ENCODE data around the gene DNAJB8. TPM values are rescaled to one million over a fixed set of nuclear protein-coding genes. Genes with fewer than 3 reads are reported as not detected.

The DNAJB8 gene
- total and polyA plus RNA-seq, 4 donors, result not detected

GRCh38 chr3:128496602-128497304 lies 30.1 kb upstream of the DNAJB8 start:
- H3K9me3 ChIP-seq (ENCODE audit: control insufficient read depth in 4 of 4, insufficient read depth in 3 of 4, low read length in 3 of 4), result peaks cover 0 to 6% (median 0%) of the 10 kb centered on the region in 4 donors
- H3K36me3 ChIP-seq (ENCODE audit: control insufficient read depth in 4 of 4, insufficient read depth in 4 of 4, low read length in 4 of 4), result no peaks in the 10 kb centered on the region
- no peak overlapping the region for H3K4me3 ChIP-seq
- peak overlapping the region in 1 of 2 donors; percentile 74 for H3K27ac ChIP-seq (ENCODE audit: low read depth in 1 of 2, low read length in 1 of 2)
- ATAC-seq (ENCODE audit: insufficient read depth, low FRiP score) (no peak), DNase-seq (peak in 2 of 3 donors; percentile 37 to 51)
- H3K4me1 ChIP-seq (ENCODE audit: control insufficient read depth in 5 of 5, insufficient read depth in 5 of 5, low read length in 5 of 5), result peaks cover 0 to 17% (median 12%) of the 10 kb centered on the region in 5 donors
- TF ChIP-seq, protein P1, sequence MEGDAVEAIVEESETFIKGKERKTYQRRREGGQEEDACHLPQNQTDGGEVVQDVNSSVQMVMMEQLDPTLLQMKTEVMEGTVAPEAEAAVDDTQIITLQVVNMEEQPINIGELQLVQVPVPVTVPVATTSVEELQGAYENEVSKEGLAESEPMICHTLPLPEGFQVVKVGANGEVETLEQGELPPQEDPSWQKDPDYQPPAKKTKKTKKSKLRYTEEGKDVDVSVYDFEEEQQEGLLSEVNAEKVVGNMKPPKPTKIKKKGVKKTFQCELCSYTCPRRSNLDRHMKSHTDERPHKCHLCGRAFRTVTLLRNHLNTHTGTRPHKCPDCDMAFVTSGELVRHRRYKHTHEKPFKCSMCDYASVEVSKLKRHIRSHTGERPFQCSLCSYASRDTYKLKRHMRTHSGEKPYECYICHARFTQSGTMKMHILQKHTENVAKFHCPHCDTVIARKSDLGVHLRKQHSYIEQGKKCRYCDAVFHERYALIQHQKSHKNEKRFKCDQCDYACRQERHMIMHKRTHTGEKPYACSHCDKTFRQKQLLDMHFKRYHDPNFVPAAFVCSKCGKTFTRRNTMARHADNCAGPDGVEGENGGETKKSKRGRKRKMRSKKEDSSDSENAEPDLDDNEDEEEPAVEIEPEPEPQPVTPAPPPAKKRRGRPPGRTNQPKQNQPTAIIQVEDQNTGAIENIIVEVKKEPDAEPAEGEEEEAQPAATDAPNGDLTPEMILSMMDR (IDR thresholded peaks at IDR 0.05; ENCODE audit: control extremely low read depth, extremely low read depth), result no peak
- WGBS, 2 donors, result 32 to 68% methylated on average over 45 of the region's 45 CpGs
- H3K9ac ChIP-seq (ENCODE audit: insufficient read depth in 1 of 2, low read length in 2 of 2), result no peak overlapping the region
- peaks cover 0 to 73% (median 69%) of the 10 kb centered on the region in 3 donors for H3K27me3 ChIP-seq (ENCODE audit: control insufficient read depth in 3 of 3, insufficient read depth in 3 of 3, low read length in 2 of 3)

DNA sequence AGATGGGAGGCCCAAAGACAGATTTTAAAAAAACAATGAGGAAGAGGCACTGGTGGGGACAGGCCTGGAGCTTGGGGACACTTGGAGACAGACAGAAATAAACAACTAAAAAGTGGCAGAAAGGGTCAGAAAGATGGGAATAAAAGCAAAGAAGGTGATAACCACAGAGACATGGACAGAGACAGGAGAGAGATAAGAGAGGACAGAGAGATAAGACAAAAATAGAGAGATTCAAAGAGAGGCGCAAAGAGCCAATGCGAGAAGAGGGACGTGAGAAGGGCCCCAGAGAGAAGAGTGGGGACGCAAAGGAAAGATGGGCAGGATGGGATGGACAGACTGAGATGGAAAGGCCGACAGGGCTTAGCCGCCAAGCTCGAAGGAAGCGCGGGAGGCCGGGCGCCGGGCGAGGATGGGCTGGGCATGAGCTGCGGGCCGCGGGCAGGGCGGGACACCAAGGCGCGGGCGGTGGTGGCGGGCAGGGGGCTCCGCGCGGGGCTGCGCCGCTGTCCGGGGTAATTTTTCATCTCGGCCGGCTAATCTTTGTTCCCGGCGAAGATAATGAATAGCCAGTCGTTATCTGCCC lies 29.4 kb upstream of the DNAJB8 start:
- 41 to 64% methylated on average over 31 to 32 of the region's 32 CpGs for WGBS, 2 donors
- no peak overlapping the region for H3K9ac ChIP-seq (ENCODE audit: insufficient read depth in 1 of 2, low read length in 2 of 2)
- peaks cover 0 to 78% (median 75%) of the 10 kb centered on the region in 3 donors for H3K27me3 ChIP-seq (ENCODE audit: control insufficient read depth in 3 of 3, insufficient read depth in 3 of 3, low read length in 2 of 3)
- TF ChIP-seq, protein P1 (IDR thresholded peaks at IDR 0.05; ENCODE audit: control extremely low read depth, extremely low read depth), result no peak
- H3K36me3 ChIP-seq (ENCODE audit: control insufficient read depth in 4 of 4, insufficient read depth in 4 of 4, low read length in 4 of 4), result no peaks in the 10 kb centered on the region
- peak overlapping the region in 1 of 2 donors; percentile 29 for H3K27ac ChIP-seq (ENCODE audit: low read depth in 1 of 2, low read length in 1 of 2)
- ATAC-seq (ENCODE audit: insufficient read depth, low FRiP score) (no peak), DNase-seq (no peak)
- H3K4me1 ChIP-seq (ENCODE audit: control insufficient read depth in 5 of 5, insufficient read depth in 5 of 5, low read length in 5 of 5), result peaks cover 0 to 17% (median 12%) of the 10 kb centered on the region in 5 donors
- H3K4me3 ChIP-seq, result no peak overlapping the region
- H3K9me3 ChIP-seq (ENCODE audit: control insufficient read depth in 4 of 4, insufficient read depth in 3 of 4, low read length in 3 of 4), result peaks cover 0 to 6% (median 0%) of the 10 kb centered on the region in 4 donors

DNA sequence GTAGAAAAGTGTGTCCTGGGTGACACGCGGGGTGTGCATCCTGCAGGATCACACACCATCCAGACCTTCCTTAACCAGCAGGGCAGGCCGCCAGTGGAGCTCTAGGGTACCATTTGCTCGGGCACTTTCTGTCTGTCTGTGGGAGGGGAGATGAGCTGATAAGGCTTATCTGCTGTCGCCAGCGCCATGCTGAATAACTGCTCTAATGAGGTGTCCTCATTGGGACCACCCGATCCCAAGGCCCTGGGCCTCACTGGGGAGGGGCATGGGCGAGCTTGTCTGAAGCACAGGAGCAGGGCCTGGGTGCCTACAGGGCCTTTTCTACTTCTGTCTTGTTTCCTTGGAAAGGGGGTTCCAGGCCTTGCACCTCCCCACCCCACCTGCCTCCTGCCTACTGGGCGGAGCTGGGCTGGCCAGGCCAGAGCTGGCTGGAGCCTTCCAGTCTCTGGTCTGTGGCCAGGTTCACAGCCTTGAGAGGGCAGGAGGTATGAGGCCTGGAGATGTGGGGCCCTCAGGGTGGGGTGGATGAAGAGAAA lies 28.8 kb upstream of the DNAJB8 start:
- Histone ChIP-seq H3K4me1 (ENCODE audit: control insufficient read depth in 5 of 5, insufficient read depth in 5 of 5, low read length in 5 of 5) (peaks cover 0 to 17% (median 12%) of the 10 kb centered on the region in 5 donors), H3K4me3 (no peak overlapping the region), H3K27me3 (ENCODE audit: control insufficient read depth in 3 of 3, insufficient read depth in 3 of 3, low read length in 2 of 3) (peaks cover 0 to 80% (median 75%) of the 10 kb centered on the region in 3 donors), H3K36me3 (ENCODE audit: control insufficient read depth in 4 of 4, insufficient read depth in 4 of 4, low read length in 4 of 4) (no peaks in the 10 kb centered on the region), H3K9ac (ENCODE audit: insufficient read depth in 1 of 2, low read length in 2 of 2) (no peak overlapping the region), H3K9me3 (ENCODE audit: control insufficient read depth in 4 of 4, insufficient read depth in 3 of 4, low read length in 3 of 4) (peaks cover 0 to 6% (median 0%) of the 10 kb centered on the region in 4 donors), H3K27ac (ENCODE audit: low read depth in 1 of 2, low read length in 1 of 2) (peak overlapping the region in 1 of 2 donors; percentile 34)
- DNase-seq, result peak in 1 of 3 donors; percentile 9
- WGBS, 2 donors, result 75 to 78% methylated on average over 9 of the region's 9 CpGs
- no peak for ATAC-seq (ENCODE audit: insufficient read depth, low FRiP score)
- TF ChIP-seq, protein P1 (IDR thresholded peaks at IDR 0.05; ENCODE audit: control extremely low read depth, extremely low read depth), result no peak
